Neural crest cell (in vitro differentiated cells): ENCODE data around the gene STH. TPM values are rescaled to one million over a fixed set of nuclear protein-coding genes. Genes with fewer than 3 reads are reported as not detected.

Experiments used
- DNase-seq: peaks from one replicate; pipeline ENCODE4 v3.0.0; 2021; ENCODE audit warnings: low read depth, mixed read lengths, low spot score
- H3K27ac Mint-ChIP-seq: one replicate; pipeline ENCODE4 v1.8.0; 2021; ENCODE audit warnings: mild to moderate bottlenecking, mixed read lengths; ENCODE audit not compliant: unreplicated experiment
- H3K27me3 Mint-ChIP-seq: 2 replicates; pipeline ENCODE4 v1.8.0; 2021; ENCODE audit warnings: low read depth, mild to moderate bottlenecking, mixed read lengths
- H3K36me3 Mint-ChIP-seq: 2 replicates; pipeline ENCODE4 v1.8.0; 2021; ENCODE audit warnings: low read depth, mild to moderate bottlenecking, mixed read lengths
- H3K4me1 Mint-ChIP-seq: 2 replicates; pipeline ENCODE4 v1.8.0; 2021; ENCODE audit warnings: mixed read lengths
- H3K4me3 Mint-ChIP-seq: one replicate; pipeline ENCODE4 v1.8.0; 2021; ENCODE audit warnings: mild to moderate bottlenecking, mixed read lengths
- H3K9me3 Mint-ChIP-seq: 2 replicates; pipeline ENCODE4 v1.8.0; 2021; ENCODE audit warnings: mixed read lengths
- CTCF ChIP-seq: fragments of 200-600 bp; sonication (generic); conservative IDR thresholded peaks from 2 replicates; pipeline ENCODE4 v1.5.0; 2021; ENCODE audit warnings: antibody characterized with exemption, mild to moderate bottlenecking
- total RNA-seq: library from RNA; stranded (reverse); gene quantifications from 2 replicates; pipeline ENCODE4 v1.2.1, GENCODE V29; 2021

Gene STH
- total RNA-seq, 1 donor from 2014 or later = not detected

GRCh38 chr17:45976755-45977505 is 22.1 kb upstream of the STH start:
- Mint-ChIP-seq H3K27ac (no peak overlapping the region), H3K27me3 (no peaks in the 10 kb centered on the region), H3K4me1 (peaks cover 9% of the 10 kb centered on the region), H3K36me3 (no peaks in the 10 kb centered on the region), H3K4me3 (no peak overlapping the region), H3K9me3 (peaks cover 2% of the 10 kb centered on the region)
- no peak for DNase-seq
- no peak for TF ChIP-seq CTCF

- Mint-ChIP-seq H3K4me3 (no peak overlapping the region), H3K27ac (no peak overlapping the region), H3K4me1 (peaks cover 9% of the 10 kb centered on the region), H3K27me3 (no peaks in the 10 kb centered on the region), H3K36me3 (no peaks in the 10 kb centered on the region), H3K9me3 (peaks cover under 1% of the 10 kb centered on the region)
- no peak for DNase-seq
- TF ChIP-seq CTCF = no peak
Observed at GRCh38 chr17:45977506-45977824, 21.6 kb upstream of the STH start.

GRCh38 chr17:45977976-45978626 is 20.9 kb upstream of the STH start:
- Mint-ChIP-seq H3K36me3 (no peaks in the 10 kb centered on the region), H3K27me3 (no peaks in the 10 kb centered on the region), H3K4me1 (peaks cover 9% of the 10 kb centered on the region), H3K4me3 (no peak overlapping the region), H3K9me3 (no peaks in the 10 kb centered on the region), H3K27ac (no peak overlapping the region)
- TF ChIP-seq CTCF = no peak
- no peak for DNase-seq

GRCh38 chr17:45979137-45979536 is 19.9 kb upstream of the STH start:
- Mint-ChIP-seq H3K9me3 (no peaks in the 10 kb centered on the region), H3K36me3 (no peaks in the 10 kb centered on the region), H3K27ac (no peak overlapping the region), H3K4me3 (no peak overlapping the region), H3K27me3 (no peaks in the 10 kb centered on the region), H3K4me1 (peaks cover 9% of the 10 kb centered on the region)
- DNase-seq = no peak
- TF ChIP-seq CTCF = no peak

- H3K4me1 Mint-ChIP-seq = peaks cover 9% of the 10 kb centered on the region
- H3K9me3 Mint-ChIP-seq = no peaks in the 10 kb centered on the region
Observed at GRCh38 chr17:45980855-45981254, 18.2 kb upstream of the STH start.

More at GRCh38 chr17:45980855-45981254, 18.2 kb upstream of the STH start:
- DNase-seq = no peak
- Mint-ChIP-seq H3K27me3 (no peaks in the 10 kb centered on the region), H3K4me3 (no peak overlapping the region), H3K27ac (no peak overlapping the region), H3K36me3 (no peaks in the 10 kb centered on the region)
- TF ChIP-seq CTCF = no peak
